ENCODE results near the gene CTTN.

CTTN gene

DNA sequence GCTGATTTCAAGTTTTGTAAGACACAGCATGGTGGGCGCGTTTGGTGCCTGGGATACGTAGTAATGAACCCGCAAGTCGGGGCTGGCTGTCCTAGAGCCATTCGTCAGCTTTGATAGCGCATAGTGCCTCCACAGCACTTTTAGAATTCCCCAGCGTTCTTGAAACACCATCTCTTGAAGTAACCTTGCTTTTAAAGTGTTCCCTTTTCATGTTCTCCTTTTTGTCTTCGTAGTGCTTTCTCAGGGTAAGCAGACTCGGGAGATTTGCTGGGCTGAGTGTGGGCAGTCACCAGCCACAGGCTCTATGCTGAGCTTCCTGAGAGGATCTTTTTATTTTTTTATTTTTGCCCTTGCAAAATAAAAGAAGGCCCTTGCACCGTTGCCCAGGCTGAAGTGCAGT is 39.6 kb upstream of the CTTN start:
- no peak overlapping the region for H2BK12ac ChIP-seq (ENCODE audit: low read length)
- H2AFZ ChIP-seq (ENCODE audit: low read length): no peak overlapping the region
- no peak overlapping the region for H3K27ac ChIP-seq (replicated peaks; ENCODE audit: low read length)
- H3K4me1 ChIP-seq (ENCODE audit: control insufficient read depth in 2 of 2, insufficient read depth in 1 of 2, low read depth in 1 of 2, low read length in 2 of 2): no peaks in the 10 kb centered on the region
- peaks cover 35 to 98% of the 10 kb centered on the region in 2 donors for H3K36me3 ChIP-seq (replicated peaks in 1 of 2; ENCODE audit: control insufficient read depth in 2 of 2, insufficient read depth in 2 of 2, low read length in 2 of 2)
- H3K4ac ChIP-seq (ENCODE audit: low read length): no peak overlapping the region
- H3K4me3 ChIP-seq (ENCODE audit: low read length in 2 of 2): no peak overlapping the region
- WGBS, 2 donors (ENCODE audit: extremely low coverage in 2 of 2, insufficient read length in 2 of 2, insufficient replicate concordance in 1 of 2): no CpG with 5 or more reads among the region's 11 CpGs
- H2BK15ac ChIP-seq (ENCODE audit: low read length): no peak overlapping the region
- H3K27me3 ChIP-seq (ENCODE audit: control insufficient read depth in 3 of 3, insufficient read depth in 3 of 3, low read depth in 1 of 3, low read length in 3 of 3): no peaks in the 10 kb centered on the region
- H3K18ac ChIP-seq (ENCODE audit: low read length): no peak overlapping the region
- H2BK120ac ChIP-seq (ENCODE audit: low read depth, low read length): no peak overlapping the region
- H2AK5ac ChIP-seq (ENCODE audit: low read depth, low read length): no peak overlapping the region
- H4K8ac ChIP-seq (ENCODE audit: low read depth, low read length): no peak overlapping the region
- no peak overlapping the region for H4K91ac ChIP-seq (ENCODE audit: low read depth, low read length, poor library complexity)
- peaks cover 1% of the 10 kb centered on the region for H3K79me1 ChIP-seq (ENCODE audit: low read depth, low read length)
- H3K23ac ChIP-seq (ENCODE audit: low read depth, low read length, poor library complexity): no peak overlapping the region
- H3K9ac ChIP-seq (ENCODE audit: low read depth, low read length, poor library complexity): no peak overlapping the region
- no peak for DNase-seq (ENCODE audit: low spot score)
- no peaks in the 10 kb centered on the region for H3K9me3 ChIP-seq (replicated peaks in 1 of 2; ENCODE audit: control insufficient read depth in 2 of 2, insufficient read depth in 1 of 2, low read depth in 1 of 2, low read length in 2 of 2)
- no peak overlapping the region for H3K14ac ChIP-seq (ENCODE audit: low read length)
- no peak overlapping the region for H2BK5ac ChIP-seq (ENCODE audit: low read length)
- H3K4me2 ChIP-seq (ENCODE audit: insufficient read depth, low read length, poor library complexity, severe bottlenecking): no peak overlapping the region

DNA sequence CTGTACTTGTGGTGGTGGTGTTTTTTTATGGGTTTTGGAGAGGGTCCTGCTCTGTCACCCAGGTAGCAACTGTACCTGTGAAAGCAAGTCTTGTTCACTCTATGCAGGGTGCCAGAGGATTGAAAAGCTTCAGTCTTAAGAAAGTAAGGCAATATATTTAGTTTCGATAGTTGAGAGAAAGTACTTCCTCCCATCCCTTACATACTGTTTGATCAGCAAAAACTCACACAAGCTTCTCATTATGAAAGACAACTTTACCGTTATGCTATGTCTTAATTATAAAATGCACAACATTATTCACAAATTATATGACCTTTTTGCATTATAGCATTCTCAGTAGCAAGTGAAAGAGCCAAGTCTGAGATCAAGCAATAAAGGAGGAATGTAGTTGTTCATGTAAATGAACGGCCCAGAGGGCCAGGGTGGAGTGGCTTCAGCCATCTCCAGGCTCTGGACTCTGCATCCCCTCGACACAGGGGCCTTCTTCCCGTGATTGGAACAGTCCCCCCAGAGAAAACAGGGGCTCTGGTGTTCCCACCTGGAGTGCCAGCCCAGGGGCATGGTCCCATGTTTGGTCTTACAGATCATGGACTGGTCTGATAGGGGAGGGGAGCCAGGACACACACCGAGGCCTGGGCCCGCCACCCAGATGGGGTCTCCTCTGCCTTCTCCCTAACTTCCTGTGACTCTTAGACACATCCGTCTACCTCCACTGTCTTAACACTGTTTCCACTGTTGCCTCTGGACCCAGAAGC is 38.7 kb upstream of the CTTN start:
- no peaks in the 10 kb centered on the region for H3K9me3 ChIP-seq (replicated peaks in 1 of 2; ENCODE audit: control insufficient read depth in 2 of 2, insufficient read depth in 1 of 2, low read depth in 1 of 2, low read length in 2 of 2)
- no peak overlapping the region for H3K23ac ChIP-seq (ENCODE audit: low read depth, low read length, poor library complexity)
- H3K4me1 ChIP-seq (ENCODE audit: control insufficient read depth in 2 of 2, insufficient read depth in 1 of 2, low read depth in 1 of 2, low read length in 2 of 2): peaks cover 0 to 1% of the 10 kb centered on the region in 2 donors
- H2AFZ ChIP-seq (ENCODE audit: low read length): no peak overlapping the region
- H2BK15ac ChIP-seq (ENCODE audit: low read length): no peak overlapping the region
- H3K27me3 ChIP-seq (ENCODE audit: control insufficient read depth in 3 of 3, insufficient read depth in 3 of 3, low read depth in 1 of 3, low read length in 3 of 3): no peaks in the 10 kb centered on the region
- peak overlapping the region; percentile 9 for H4K91ac ChIP-seq (ENCODE audit: low read depth, low read length, poor library complexity)
- H3K4me2 ChIP-seq (ENCODE audit: insufficient read depth, low read length, poor library complexity, severe bottlenecking): no peak overlapping the region
- no peak overlapping the region for H3K4me3 ChIP-seq (ENCODE audit: low read length in 2 of 2)
- WGBS, 2 donors (ENCODE audit: extremely low coverage in 2 of 2, insufficient read length in 2 of 2, insufficient replicate concordance in 1 of 2): no CpG with 5 or more reads among the region's 8 CpGs
- no peak overlapping the region for H2AK5ac ChIP-seq (ENCODE audit: low read depth, low read length)
- no peak overlapping the region for H4K8ac ChIP-seq (ENCODE audit: low read depth, low read length)
- no peak overlapping the region for H2BK120ac ChIP-seq (ENCODE audit: low read depth, low read length)
- H3K79me1 ChIP-seq (ENCODE audit: low read depth, low read length): no peaks in the 10 kb centered on the region
- no peak overlapping the region for H3K27ac ChIP-seq (replicated peaks; ENCODE audit: low read length)
- DNase-seq (ENCODE audit: low spot score): no peak
- H3K4ac ChIP-seq (ENCODE audit: low read length): no peak overlapping the region
- H2BK5ac ChIP-seq (ENCODE audit: low read length): no peak overlapping the region
- no peak overlapping the region for H2BK12ac ChIP-seq (ENCODE audit: low read length)
- H3K14ac ChIP-seq (ENCODE audit: low read length): no peak overlapping the region
- H3K9ac ChIP-seq (ENCODE audit: low read depth, low read length, poor library complexity): no peak overlapping the region
- H3K36me3 ChIP-seq (replicated peaks in 1 of 2; ENCODE audit: control insufficient read depth in 2 of 2, insufficient read depth in 2 of 2, low read length in 2 of 2): peaks cover 29 to 98% of the 10 kb centered on the region in 2 donors
- no peak overlapping the region for H3K18ac ChIP-seq (ENCODE audit: low read length)

DNA sequence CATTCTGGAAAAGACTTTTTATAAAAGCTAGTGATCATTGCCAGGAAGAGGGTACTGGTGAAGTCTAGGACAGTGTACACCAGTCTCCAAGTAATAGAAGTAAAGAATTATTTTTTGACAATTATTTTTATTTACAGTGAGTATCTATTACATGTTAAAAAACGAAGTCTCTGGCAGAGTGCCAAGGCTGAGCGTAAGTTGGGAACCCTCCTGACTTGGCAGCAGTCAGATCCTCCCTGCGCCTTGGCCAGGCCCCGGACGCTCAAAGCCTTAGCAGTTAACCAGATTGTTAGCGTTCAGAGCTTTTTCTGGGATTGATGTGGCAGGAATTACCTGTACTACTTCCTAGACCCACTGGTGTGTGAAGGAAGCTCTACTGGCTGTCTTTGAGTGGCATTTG is 38.1 kb upstream of the CTTN start:
- H3K4me3 ChIP-seq (ENCODE audit: low read length in 2 of 2): no peak overlapping the region
- H3K18ac ChIP-seq (ENCODE audit: low read length): no peak overlapping the region
- no peak overlapping the region for H2BK12ac ChIP-seq (ENCODE audit: low read length)
- no peak overlapping the region for H3K14ac ChIP-seq (ENCODE audit: low read length)
- H2BK15ac ChIP-seq (ENCODE audit: low read length): no peak overlapping the region
- no peak overlapping the region for H2BK120ac ChIP-seq (ENCODE audit: low read depth, low read length)
- H4K91ac ChIP-seq (ENCODE audit: low read depth, low read length, poor library complexity): no peak overlapping the region
- no peaks in the 10 kb centered on the region for H3K79me1 ChIP-seq (ENCODE audit: low read depth, low read length)
- no peak overlapping the region for H3K23ac ChIP-seq (ENCODE audit: low read depth, low read length, poor library complexity)
- DNase-seq (ENCODE audit: low spot score): no peak
- H3K9ac ChIP-seq (ENCODE audit: low read depth, low read length, poor library complexity): no peak overlapping the region
- no peaks in the 10 kb centered on the region for H3K27me3 ChIP-seq (ENCODE audit: control insufficient read depth in 3 of 3, insufficient read depth in 3 of 3, low read depth in 1 of 3, low read length in 3 of 3)
- no peak overlapping the region for H3K4ac ChIP-seq (ENCODE audit: low read length)
- H3K4me1 ChIP-seq (ENCODE audit: control insufficient read depth in 2 of 2, insufficient read depth in 1 of 2, low read depth in 1 of 2, low read length in 2 of 2): peaks cover 0 to 3% of the 10 kb centered on the region in 2 donors
- no peak overlapping the region for H2AFZ ChIP-seq (ENCODE audit: low read length)
- H3K9me3 ChIP-seq (replicated peaks in 1 of 2; ENCODE audit: control insufficient read depth in 2 of 2, insufficient read depth in 1 of 2, low read depth in 1 of 2, low read length in 2 of 2): no peaks in the 10 kb centered on the region
- H4K8ac ChIP-seq (ENCODE audit: low read depth, low read length): no peak overlapping the region
- peaks cover 33 to 98% of the 10 kb centered on the region in 2 donors for H3K36me3 ChIP-seq (replicated peaks in 1 of 2; ENCODE audit: control insufficient read depth in 2 of 2, insufficient read depth in 2 of 2, low read length in 2 of 2)
- H2BK5ac ChIP-seq (ENCODE audit: low read length): no peak overlapping the region
- WGBS, 2 donors (ENCODE audit: extremely low coverage in 2 of 2, insufficient read length in 2 of 2, insufficient replicate concordance in 1 of 2): no CpG with 5 or more reads among the region's 6 CpGs
- no peak overlapping the region for H3K27ac ChIP-seq (replicated peaks; ENCODE audit: low read length)
- no peak overlapping the region for H3K4me2 ChIP-seq (ENCODE audit: insufficient read depth, low read length, poor library complexity, severe bottlenecking)
- H2AK5ac ChIP-seq (ENCODE audit: low read depth, low read length): no peak overlapping the region

DNA sequence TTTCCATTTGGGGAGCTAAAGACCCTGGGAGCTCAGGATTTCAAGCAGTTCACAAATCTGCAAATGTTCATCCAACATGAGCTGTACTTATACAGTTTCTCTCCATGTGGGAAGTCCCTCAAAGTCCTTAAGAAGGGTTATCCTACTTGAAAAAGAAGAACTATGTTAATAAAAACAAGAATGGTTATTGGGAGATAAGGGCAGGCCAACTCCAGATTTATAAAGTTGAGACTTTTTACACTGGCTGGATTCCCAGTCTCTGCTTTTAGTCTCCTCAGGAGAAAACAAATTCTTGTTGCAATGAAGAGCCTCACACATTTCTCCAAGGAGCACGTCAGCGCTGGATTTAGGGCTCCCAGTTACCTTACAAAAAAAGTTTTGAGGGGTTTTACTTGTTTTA is 34.2 kb upstream of the CTTN start:
- Histone ChIP-seq H3K23ac (ENCODE audit: low read depth, low read length, poor library complexity) (no peak overlapping the region), H4K8ac (ENCODE audit: low read depth, low read length) (no peak overlapping the region), H3K18ac (ENCODE audit: low read length) (no peak overlapping the region), H3K4me3 (ENCODE audit: low read length in 2 of 2) (no peak overlapping the region), H2BK120ac (ENCODE audit: low read depth, low read length) (no peak overlapping the region), H3K27me3 (ENCODE audit: control insufficient read depth in 3 of 3, insufficient read depth in 3 of 3, low read depth in 1 of 3, low read length in 3 of 3) (no peaks in the 10 kb centered on the region), H3K36me3 (replicated peaks in 1 of 2; ENCODE audit: control insufficient read depth in 2 of 2, insufficient read depth in 2 of 2, low read length in 2 of 2) (peaks cover 21 to 96% of the 10 kb centered on the region in 2 donors), H3K27ac (replicated peaks; ENCODE audit: low read length) (no peak overlapping the region), H3K14ac (ENCODE audit: low read length) (no peak overlapping the region), H3K9ac (ENCODE audit: low read depth, low read length, poor library complexity) (no peak overlapping the region), H3K9me3 (replicated peaks in 1 of 2; ENCODE audit: control insufficient read depth in 2 of 2, insufficient read depth in 1 of 2, low read depth in 1 of 2, low read length in 2 of 2) (no peaks in the 10 kb centered on the region), H3K4me2 (ENCODE audit: insufficient read depth, low read length, poor library complexity, severe bottlenecking) (no peak overlapping the region), H2AFZ (ENCODE audit: low read length) (no peak overlapping the region), H2BK5ac (ENCODE audit: low read length) (no peak overlapping the region), H3K4me1 (ENCODE audit: control insufficient read depth in 2 of 2, insufficient read depth in 1 of 2, low read depth in 1 of 2, low read length in 2 of 2) (peaks cover 0 to 3% of the 10 kb centered on the region in 2 donors), H4K91ac (ENCODE audit: low read depth, low read length, poor library complexity) (no peak overlapping the region), H2BK12ac (ENCODE audit: low read length) (no peak overlapping the region), H2BK15ac (ENCODE audit: low read length) (no peak overlapping the region), H2AK5ac (ENCODE audit: low read depth, low read length) (no peak overlapping the region), H3K79me1 (ENCODE audit: low read depth, low read length) (no peaks in the 10 kb centered on the region), H3K4ac (ENCODE audit: low read length) (no peak overlapping the region)
- no peak for DNase-seq (ENCODE audit: low spot score)
- no CpG with 5 or more reads among the region's 2 CpGs for WGBS, 2 donors (ENCODE audit: extremely low coverage in 2 of 2, insufficient read length in 2 of 2, insufficient replicate concordance in 1 of 2)

All from neuronal stem cell (in vitro differentiated cells).